NCI-H1436 (cell line): ENCODE data around the gene LOXL4.

ENCODE experiments used
- DNase-seq: peaks from one replicate; lab custom pipeline; 2025; lab: John Stamatoyannopoulos, UW

LOXL4 gene

GRCh38 chr10:98264378-98265065 lies 3.5 kb downstream of the LOXL4 start:
- no peak for DNase-seq

GRCh38 chr10:98263088-98263487 lies 4.9 kb downstream of the LOXL4 start:
- no peak for DNase-seq

GRCh38 chr10:98262571-98262970 lies 5.4 kb downstream of the LOXL4 start:
- peak; percentile 17 for DNase-seq

- no peak for DNase-seq
These were observed 6.3 kb downstream of the LOXL4 start for GRCh38 chr10:98261436-98262277.

GRCh38 chr10:98260752-98261151 lies 7.2 kb downstream of the LOXL4 start:
- no peak for DNase-seq

GRCh38 chr10:98260350-98260749 lies 7.6 kb downstream of the LOXL4 start:
- DNase-seq: no peak

- no peak for DNase-seq
These were observed 8.2 kb downstream of the LOXL4 start for GRCh38 chr10:98259606-98260315.

GRCh38 chr10:98258683-98259454 lies 9.1 kb downstream of the LOXL4 start:
- DNase-seq: no peak

GRCh38 chr10:98257961-98258360 lies 10.0 kb downstream of the LOXL4 start:
- DNase-seq: no peak

- no peak for DNase-seq
These were observed 10.8 kb downstream of the LOXL4 start for GRCh38 chr10:98257198-98257597.

- DNase-seq: no peak
These were observed 11.3 kb downstream of the LOXL4 start for GRCh38 chr10:98256692-98257091.

GRCh38 chr10:98255146-98255877 lies 12.7 kb downstream of the LOXL4 start:
- no peak for DNase-seq

- DNase-seq: no peak
These were observed 13.6 kb downstream of the LOXL4 start for GRCh38 chr10:98254234-98254974.

GRCh38 chr10:98253499-98253898 lies 14.5 kb downstream of the LOXL4 start:
- DNase-seq: no peak

- no peak for DNase-seq
These were observed 15.5 kb downstream of the LOXL4 start for GRCh38 chr10:98252464-98252863.

- DNase-seq: no peak
These were observed 16.6 kb downstream of the LOXL4 start for GRCh38 chr10:98251399-98251798.

GRCh38 chr10:98249134-98249533 lies 18.9 kb downstream of the LOXL4 start:
- no peak for DNase-seq

- no peak for DNase-seq
These were observed 20.0 kb downstream of the LOXL4 start for GRCh38 chr10:98248018-98248417.

- no peak for DNase-seq
These were observed 20.8 kb downstream of the LOXL4 start for GRCh38 chr10:98246911-98247805.

GRCh38 chr10:98244586-98244985 lies 23.4 kb downstream of the LOXL4 start:
- no peak for DNase-seq
